ENCODE data around the gene PLPP3. TPM values are rescaled to one million over a fixed set of nuclear protein-coding genes. Genes with fewer than 3 reads are reported as not detected.
A peak's percentile ranks its signal among the peaks of the same experiment; 100 is the strongest.

Gene PLPP3
- total RNA-seq, 4 donors from 2014 or later, result 76.3 to 315 (median 140) TPM

GRCh38 chr1:56482486-56482885 lies 96.9 kb downstream of the PLPP3 start:
- Histone ChIP-seq H3K36me3 (no peaks in the 10 kb centered on the region), H3K9me3 (no peaks in the 10 kb centered on the region), H3K4me3 (no peak overlapping the region), H3K27ac (no peak overlapping the region), H3K27me3 (no peaks in the 10 kb centered on the region), H3K4me1 (no peaks in the 10 kb centered on the region)
- DNase-seq, result no peak
- TF ChIP-seq POLR2A (IDR thresholded peaks at IDR 0.05), result no peak
- no peak for TF ChIP-seq CTCF (IDR thresholded peaks at IDR 0.05)
- intact Hi-C loops (cut with DNase I; ENCODE audit: low total_unique reads), result no loop called here

- TF ChIP-seq POLR2A (IDR thresholded peaks at IDR 0.05) (no peak), CTCF (IDR thresholded peaks at IDR 0.05) (no peak)
- Histone ChIP-seq H3K27me3 (no peaks in the 10 kb centered on the region), H3K9me3 (no peaks in the 10 kb centered on the region), H3K4me1 (no peaks in the 10 kb centered on the region), H3K36me3 (no peaks in the 10 kb centered on the region), H3K4me3 (no peak overlapping the region), H3K27ac (no peak overlapping the region)
- intact Hi-C loops (cut with DNase I; ENCODE audit: low total_unique reads), result no loop called here
- DNase-seq, result no peak
Measured at GRCh38 chr1:56481140-56481694, 98.1 kb downstream of the PLPP3 start.

- TF ChIP-seq POLR2A (IDR thresholded peaks at IDR 0.05) (no peak), CTCF (IDR thresholded peaks at IDR 0.05) (no peak)
- intact Hi-C loops (cut with DNase I; ENCODE audit: low total_unique reads), result no loop called here
- no peak for DNase-seq
- Histone ChIP-seq H3K4me1 (no peaks in the 10 kb centered on the region), H3K27ac (peak overlapping the region in 1 of 2 donors; percentile 97), H3K4me3 (no peak overlapping the region), H3K36me3 (no peaks in the 10 kb centered on the region), H3K27me3 (no peaks in the 10 kb centered on the region), H3K9me3 (no peaks in the 10 kb centered on the region)
Measured at GRCh38 chr1:56478734-56479133, 100.6 kb downstream of the PLPP3 start.

- TF ChIP-seq CTCF (IDR thresholded peaks at IDR 0.05) (no peak), POLR2A (IDR thresholded peaks at IDR 0.05) (peak; percentile 18 to 26)
- DNase-seq, result peak; percentile 72 to 73
- Histone ChIP-seq H3K4me3 (peak overlapping the region; percentile 41 to 52), H3K27me3 (no peaks in the 10 kb centered on the region), H3K4me1 (no peaks in the 10 kb centered on the region), H3K9me3 (no peaks in the 10 kb centered on the region), H3K36me3 (no peaks in the 10 kb centered on the region), H3K27ac (peak overlapping the region; percentile 95 to 97)
- intact Hi-C loops (cut with DNase I; ENCODE audit: low total_unique reads), result no loop called here
Measured at GRCh38 chr1:56477164-56478111, 101.9 kb downstream of the PLPP3 start.

Measured in uterus (tissue), 4 donors.